ENCODE data around the gene DAPK2.

The DAPK2 gene

GRCh38 chr15:63858881-63859280 lies 187.4 kb downstream of the DAPK2 start:
- no peak for ATAC-seq

GRCh38 chr15:63858448-63858847 lies 187.8 kb downstream of the DAPK2 start:
- ATAC-seq, result no peak

DNA sequence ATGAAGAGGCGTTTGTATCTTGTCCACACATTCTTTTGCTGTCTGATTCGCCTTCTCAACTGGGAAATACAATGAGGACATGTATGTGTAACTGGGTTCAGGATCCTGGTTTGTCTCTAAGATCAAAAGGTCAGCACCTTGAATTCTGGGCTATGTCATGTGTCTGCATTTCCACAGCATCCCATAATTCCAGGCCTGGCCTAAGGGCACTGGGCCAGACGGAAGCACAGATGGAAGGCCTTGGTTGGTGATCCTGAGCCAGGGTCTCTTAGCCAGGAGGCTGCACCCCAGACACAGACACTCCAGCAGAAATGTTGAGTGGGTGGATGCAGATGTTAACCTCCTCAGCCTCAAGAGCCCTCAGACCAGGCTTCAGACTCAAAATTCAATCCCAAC lies 188.8 kb downstream of the DAPK2 start:
- no peak for ATAC-seq

All from activated CD4-positive, CD25-positive, alpha-beta regulatory T cell treated with anti-CD3 and anti-CD28 coated beads, Interleukin-2, amount 50 U/mL, for 24 hours (primary cell).